GM23248 (cell line): ENCODE results near the gene ARHGEF11.

Source experiments
- EZH2 ChIP-seq: fragments of 200-600 bp; sonication (generic); IDR thresholded peaks from 2 replicates; pipeline ENCODE4 v1.6.1; 2018; ENCODE audit warnings: antibody characterized with exemption, mild to moderate bottlenecking; ENCODE audit not compliant: insufficient read depth, poor library complexity, severe bottlenecking
- EZH2phosphoT487 ChIP-seq: fragments of 200-600 bp; sonication (generic); IDR thresholded peaks from 2 replicates; pipeline ENCODE4 v1.6.1; 2018; ENCODE audit warnings: antibody characterized with exemption, moderate library complexity, mild to moderate bottlenecking, low read depth; ENCODE audit not compliant: insufficient read depth

DNA sequence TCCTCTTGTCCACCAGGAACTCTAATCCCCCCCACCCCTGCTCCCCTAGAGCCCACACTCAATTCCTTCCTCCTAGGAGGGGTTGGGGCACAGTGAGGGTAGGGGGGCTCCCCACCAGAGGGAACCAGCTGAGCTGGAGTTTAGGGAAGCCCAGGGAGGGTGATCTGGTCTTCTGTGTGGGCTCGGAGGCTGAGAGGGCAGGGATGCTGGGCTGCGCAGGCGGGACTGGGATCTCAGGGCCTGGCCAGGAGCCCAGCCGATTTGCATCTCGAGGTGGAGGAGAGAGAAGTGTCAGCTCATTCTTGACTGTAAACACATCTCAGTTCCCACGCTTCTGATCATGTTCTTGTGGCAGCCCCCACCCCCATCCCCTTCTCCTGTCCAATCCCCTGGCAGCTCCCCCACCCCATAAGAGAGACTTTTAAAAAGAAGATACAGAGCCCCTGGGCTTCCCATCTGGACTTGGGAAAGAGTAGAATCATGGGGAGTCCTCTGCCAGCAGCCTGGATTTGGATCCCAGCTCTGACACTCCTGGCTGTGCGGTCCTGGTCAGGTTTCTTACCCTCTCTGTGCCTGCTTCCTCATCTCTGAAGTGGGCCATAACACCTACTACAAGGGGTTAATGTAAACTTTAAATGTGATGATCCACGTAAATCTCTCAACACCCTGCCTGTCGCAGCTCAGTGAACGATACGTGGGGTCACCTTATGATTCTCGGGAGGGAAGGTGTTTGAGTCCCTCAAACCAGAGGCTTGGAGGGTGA is 145.4 kb downstream of the ARHGEF11 start:
- TF ChIP-seq EZH2phosphoT487 (no peak), EZH2 (no peak)
